ENCODE data around the gene RNF181. TPM values are rescaled to one million over a fixed set of nuclear protein-coding genes. Genes with fewer than 3 reads are reported as not detected.
A peak's percentile ranks its signal among the peaks of the same experiment; 100 is the strongest.

RNF181 gene
- total and polyA plus RNA-seq, 2 of the 13 experiments (the other 11 are each of a cell fraction or from before 2014, with no cell fraction given), result 224 to 578 TPM

DNA sequence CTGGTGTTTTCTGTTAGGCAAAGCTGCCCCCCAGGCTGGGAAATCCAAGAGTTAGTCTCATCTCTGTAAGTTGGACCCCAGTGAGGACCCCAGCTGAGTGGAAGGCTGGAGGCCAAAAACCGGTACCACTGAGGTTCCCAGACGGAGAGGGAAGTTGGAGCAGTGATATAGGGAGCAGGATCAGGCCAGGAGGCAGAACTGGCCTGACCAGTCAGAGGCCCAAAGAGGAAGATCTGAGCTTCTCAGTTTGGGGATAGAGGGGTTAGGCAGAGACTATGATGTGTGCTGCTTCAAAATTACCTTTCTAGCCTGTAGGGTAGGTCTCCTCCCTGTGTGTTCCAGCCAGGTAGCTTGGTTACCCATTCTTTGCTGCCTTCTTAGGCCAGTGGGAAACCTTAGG is 4.6 kb upstream of the RNF181 start:
- Histone ChIP-seq H3K27me3 (ENCODE audit: control insufficient read depth in 1 of 2, insufficient read depth in 2 of 2, low read length in 2 of 2) (no peaks in the 10 kb centered on the region; a peak in 1 of 5 replicates), H3K4me3 (replicated peaks in 1 of 3; ENCODE audit: insufficient read depth in 1 of 3, low read depth in 2 of 3, low read length in 3 of 3) (no peak overlapping the region), H3K4me2 (ENCODE audit: low read depth, low read length) (peak overlapping the region; percentile 4; the same call in 1 of the 2 replicates), H3K79me2 (ENCODE audit: insufficient read depth, low read length) (peaks cover 4% of the 10 kb centered on the region), H3K36me3 (replicated peaks in 1 of 2; ENCODE audit: control insufficient read depth in 1 of 2, insufficient read depth in 2 of 2, low read length in 2 of 2) (no peaks in the 10 kb centered on the region), H3K4me1 (ENCODE audit: insufficient read depth, low read length) (peaks cover 88% of the 10 kb centered on the region), H3K27ac (ENCODE audit: extremely low read length, insufficient read depth, low read length) (no peak overlapping the region), H3K9ac (ENCODE audit: insufficient read depth, low read depth, low read length) (0 out of 2 replicates have a peak overlapping the region, but pooled peaks have one; percentile 18), H4K20me1 (ENCODE audit: insufficient read depth, low read length) (no peaks in the 10 kb centered on the region), H3K9me3 (ENCODE audit: low read length) (no peaks in the 10 kb centered on the region), H2AFZ (ENCODE audit: low read length) (no peak overlapping the region)
- in situ Hi-C loops (cut with HindIII; ENCODE audit: extremely low pct_ligation_motif_present, low pct_unique_long_range_greater_than_20kb) (no loop called here), intact Hi-C loops (cut with micrococcal nuclease; ENCODE audit: unreplicated experiment) (no loop called here)
- ChIA-PET CTCF (ENCODE audit: low intra/inter-chr PET ratio, low total read pairs) (no interaction called here), POLR2A (interaction anchor here (1.4 to 25.9 kb wide), 6 partner anchors 12 to 52 kb away, joined by 3 to 795 read pairs (median 13); partner anchors contain the start of genes C2orf68, GGCX, MAT2A and RNF181)
- TF ChIP-seq ZNF501 (CRISPR knock-in tag; IDR thresholded peaks at IDR 0.05) (no peak), SP5 (CRISPR knock-in tag; IDR thresholded peaks at IDR 0.05; ENCODE audit: borderline replicate concordance, low read depth) (no peak), RNF2 (conservative IDR thresholded peaks at IDR 0.05; ENCODE audit: low read depth) (no peak), SMYD3 (CRISPR knock-in tag; IDR thresholded peaks at IDR 0.05) (no peak), FOXM1 (CRISPR knock-in tag; IDR thresholded peaks at IDR 0.05) (no peak), ZEB1 (IDR thresholded peaks at IDR 0.05; ENCODE audit: insufficient replicate concordance, low read depth) (no peak)
- TF ChIP-seq, protein P1, sequence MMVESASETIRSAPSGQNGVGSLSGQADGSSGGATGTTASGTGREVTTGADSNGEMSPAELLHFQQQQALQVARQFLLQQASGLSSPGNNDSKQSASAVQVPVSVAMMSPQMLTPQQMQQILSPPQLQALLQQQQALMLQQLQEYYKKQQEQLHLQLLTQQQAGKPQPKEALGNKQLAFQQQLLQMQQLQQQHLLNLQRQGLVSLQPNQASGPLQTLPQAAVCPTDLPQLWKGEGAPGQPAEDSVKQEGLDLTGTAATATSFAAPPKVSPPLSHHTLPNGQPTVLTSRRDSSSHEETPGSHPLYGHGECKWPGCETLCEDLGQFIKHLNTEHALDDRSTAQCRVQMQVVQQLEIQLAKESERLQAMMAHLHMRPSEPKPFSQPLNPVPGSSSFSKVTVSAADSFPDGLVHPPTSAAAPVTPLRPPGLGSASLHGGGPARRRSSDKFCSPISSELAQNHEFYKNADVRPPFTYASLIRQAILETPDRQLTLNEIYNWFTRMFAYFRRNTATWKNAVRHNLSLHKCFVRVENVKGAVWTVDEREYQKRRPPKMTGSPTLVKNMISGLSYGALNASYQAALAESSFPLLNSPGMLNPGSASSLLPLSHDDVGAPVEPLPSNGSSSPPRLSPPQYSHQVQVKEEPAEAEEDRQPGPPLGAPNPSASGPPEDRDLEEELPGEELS (CRISPR knock-in tag; IDR thresholded peaks at IDR 0.05), result no peak
- WGBS (ENCODE audit: low lambda C conversion rate), result 83% methylated on average over 2 of the region's 2 CpGs
- DNase-seq (ENCODE audit: low spot score) (no peak), ATAC-seq (no peak), FAIRE-seq (no peak)
- no TSS peak for BruUV-seq (replicated peaks)
